ENCODE data around the gene GPR87. TPM values are rescaled to one million over a fixed set of nuclear protein-coding genes. Genes with fewer than 3 reads are reported as not detected.

Gene GPR87
- total RNA-seq, 2 experiments from 2014 or later, result not detected

DNA sequence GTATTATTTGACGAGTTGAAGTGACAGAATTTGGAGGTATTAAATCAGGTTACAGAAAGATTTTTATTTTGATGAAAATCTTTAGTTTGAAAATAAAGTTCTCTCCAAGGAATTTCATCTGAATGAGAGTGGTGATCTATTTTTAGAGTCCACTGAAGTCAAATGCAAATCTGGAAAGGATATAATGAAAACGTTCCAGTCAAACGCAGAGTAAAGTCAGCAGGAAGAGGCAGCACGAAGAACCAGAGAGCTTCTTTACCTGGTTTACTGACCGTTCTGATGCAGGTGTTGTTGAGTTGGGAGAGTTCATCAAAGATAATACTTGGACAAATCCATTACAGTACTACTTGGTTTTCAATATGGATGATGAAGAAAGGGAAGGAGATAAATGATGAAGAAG lies 47.0 kb downstream of the GPR87 start:
- peaks cover 3% of the 10 kb centered on the region for H3K4me1 ChIP-seq (ENCODE audit: insufficient read depth, low read length)
- Mint-ChIP-seq H3K27ac (no peak overlapping the region), H3K4me1 (ENCODE audit: low read depth) (peaks cover 10% of the 10 kb centered on the region), H3K9me3 (peaks cover 2% of the 10 kb centered on the region), H3K36me3 (ENCODE audit: low read depth) (no peaks in the 10 kb centered on the region), H3K4me3 (no peak overlapping the region), H3K27me3 (no peaks in the 10 kb centered on the region)
- no peak overlapping the region for H3K4me3 ChIP-seq (ENCODE audit: low read length)
- no peaks in the 10 kb centered on the region for H3K36me3 ChIP-seq (ENCODE audit: insufficient read depth, low read length)
- intact Hi-C loops (cut with DNase I, micrococcal nuclease), result loop anchor here in 1 of 2 experiments (10.0 kb wide), 1 partner anchor 545 kb away; no protein-coding TSS in a partner anchor
- no peak overlapping the region for H3K27ac ChIP-seq (ENCODE audit: low read depth in 1 of 2, low read length in 2 of 2)
- H3K27me3 ChIP-seq (ENCODE audit: control insufficient read depth in 1 of 2, insufficient read depth in 2 of 2, low read length in 2 of 2), result no peaks in the 10 kb centered on the region
- ATAC-seq (ENCODE audit: poor library complexity) (no peak), DNase-seq (no peak)
- POLR2A ChIA-PET, result no interaction called here
- H3K9me3 ChIP-seq (ENCODE audit: control insufficient read depth in 1 of 2, insufficient read depth in 1 of 2, low read length in 2 of 2), result no peaks in the 10 kb centered on the region
- CTCF ChIA-PET, result no interaction called here
- TF ChIP-seq, protein P1, sequence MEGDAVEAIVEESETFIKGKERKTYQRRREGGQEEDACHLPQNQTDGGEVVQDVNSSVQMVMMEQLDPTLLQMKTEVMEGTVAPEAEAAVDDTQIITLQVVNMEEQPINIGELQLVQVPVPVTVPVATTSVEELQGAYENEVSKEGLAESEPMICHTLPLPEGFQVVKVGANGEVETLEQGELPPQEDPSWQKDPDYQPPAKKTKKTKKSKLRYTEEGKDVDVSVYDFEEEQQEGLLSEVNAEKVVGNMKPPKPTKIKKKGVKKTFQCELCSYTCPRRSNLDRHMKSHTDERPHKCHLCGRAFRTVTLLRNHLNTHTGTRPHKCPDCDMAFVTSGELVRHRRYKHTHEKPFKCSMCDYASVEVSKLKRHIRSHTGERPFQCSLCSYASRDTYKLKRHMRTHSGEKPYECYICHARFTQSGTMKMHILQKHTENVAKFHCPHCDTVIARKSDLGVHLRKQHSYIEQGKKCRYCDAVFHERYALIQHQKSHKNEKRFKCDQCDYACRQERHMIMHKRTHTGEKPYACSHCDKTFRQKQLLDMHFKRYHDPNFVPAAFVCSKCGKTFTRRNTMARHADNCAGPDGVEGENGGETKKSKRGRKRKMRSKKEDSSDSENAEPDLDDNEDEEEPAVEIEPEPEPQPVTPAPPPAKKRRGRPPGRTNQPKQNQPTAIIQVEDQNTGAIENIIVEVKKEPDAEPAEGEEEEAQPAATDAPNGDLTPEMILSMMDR (IDR thresholded peaks at IDR 0.05), result no peak

DNA sequence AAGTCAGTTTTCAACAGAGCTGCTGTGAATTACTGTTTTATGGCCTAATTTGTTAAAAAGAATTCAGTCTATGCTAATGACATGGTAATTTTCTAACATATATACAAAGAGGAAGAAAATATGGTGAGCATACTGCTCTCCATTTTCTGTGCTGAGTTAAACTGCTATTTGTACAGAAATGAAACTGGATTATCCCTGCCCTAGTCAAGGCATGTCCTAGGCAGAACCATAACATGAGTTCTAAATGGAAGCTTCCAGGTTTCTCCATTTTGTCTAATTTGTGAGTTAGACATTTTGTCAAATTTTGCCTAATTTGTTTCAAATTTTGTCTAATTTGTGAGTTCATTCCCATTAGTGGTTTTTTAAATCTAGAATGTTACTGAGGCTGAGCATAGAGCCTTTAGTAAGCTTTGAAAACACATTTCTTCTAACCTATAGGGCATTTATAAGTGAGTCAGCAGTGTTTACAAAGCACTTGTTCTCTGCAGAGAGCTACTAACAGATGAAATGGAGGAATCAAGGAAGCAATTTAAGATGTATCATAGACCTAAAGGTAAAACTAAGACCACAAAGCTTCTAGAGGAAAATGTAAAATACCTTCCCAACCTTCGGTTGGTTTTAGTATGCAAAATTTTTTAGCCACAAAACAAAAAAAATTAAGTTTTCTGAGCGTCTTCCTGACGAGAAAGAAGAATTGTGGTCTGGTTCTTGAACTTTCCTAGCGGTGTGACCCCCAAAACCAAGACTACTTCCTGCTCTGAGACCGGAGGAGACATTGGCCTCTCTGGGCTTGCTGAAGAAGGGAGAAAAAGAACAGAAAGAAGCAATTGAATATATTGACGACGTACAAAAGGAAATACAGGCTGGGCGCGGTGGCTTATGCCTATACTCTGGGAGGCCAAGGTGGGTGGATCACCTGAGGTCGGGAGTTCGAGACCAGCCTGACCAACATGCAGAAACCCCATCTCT lies 48.1 kb downstream of the GPR87 start:
- Mint-ChIP-seq H3K36me3 (ENCODE audit: low read depth) (no peaks in the 10 kb centered on the region), H3K27me3 (no peaks in the 10 kb centered on the region), H3K4me3 (peak overlapping the region; percentile 79), H3K27ac (peak overlapping the region; percentile 81), H3K9me3 (peaks cover 2% of the 10 kb centered on the region), H3K4me1 (ENCODE audit: low read depth) (peaks cover 9% of the 10 kb centered on the region)
- ChIA-PET CTCF (interaction anchor here (1.2 to 2.6 kb wide), 4 partner anchors 9 to 100 kb away, joined by 3 to 11 read pairs (median 4); partner anchors contain the start of gene P2RY14), POLR2A (interaction anchor here (0.6 to 1.1 kb wide), 5 partner anchors 10 to 126 kb away, joined by 3 to 4 read pairs (median 3); partner anchors contain the start of gene P2RY14)
- Histone ChIP-seq H3K4me3 (ENCODE audit: low read length) (no peak overlapping the region), H3K36me3 (ENCODE audit: insufficient read depth, low read length) (no peaks in the 10 kb centered on the region), H3K27me3 (ENCODE audit: control insufficient read depth in 1 of 2, insufficient read depth in 2 of 2, low read length in 2 of 2) (no peaks in the 10 kb centered on the region), H3K27ac (ENCODE audit: low read depth in 1 of 2, low read length in 2 of 2) (peak overlapping the region in 1 of 2 donors; percentile 35), H3K9me3 (ENCODE audit: control insufficient read depth in 1 of 2, insufficient read depth in 1 of 2, low read length in 2 of 2) (no peaks in the 10 kb centered on the region), H3K4me1 (ENCODE audit: insufficient read depth, low read length) (peaks cover 3% of the 10 kb centered on the region)
- peak; percentile 55 for ATAC-seq (ENCODE audit: poor library complexity)
- intact Hi-C loops (cut with DNase I, micrococcal nuclease), result no loop called here
- TF ChIP-seq, protein P1 (IDR thresholded peaks at IDR 0.05), result no peak
- DNase-seq, result peak in 4 of 14 experiments; percentile 26 to 67 (median 46)

DNA sequence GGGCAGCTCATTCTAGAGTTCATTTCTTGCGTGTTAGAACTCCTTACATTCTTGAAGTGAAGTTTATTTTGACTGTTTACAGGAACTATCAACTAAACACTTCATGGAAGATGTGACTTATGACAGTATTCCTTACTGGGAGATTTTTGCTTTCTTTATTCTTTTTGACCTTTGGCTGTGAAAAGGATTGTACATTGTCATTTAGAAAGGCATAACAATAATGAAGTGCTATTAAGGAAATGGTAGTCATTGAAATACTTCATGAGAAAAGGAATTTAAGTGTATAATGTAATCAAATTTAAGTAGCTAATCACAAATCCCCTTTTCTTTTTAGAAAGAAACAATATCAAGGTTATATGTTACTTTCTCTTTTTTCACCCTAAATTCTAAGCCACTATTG lies 49.6 kb downstream of the GPR87 start:
- peaks cover 3% of the 10 kb centered on the region for H3K4me1 ChIP-seq (ENCODE audit: insufficient read depth, low read length)
- H3K27me3 ChIP-seq (ENCODE audit: control insufficient read depth in 1 of 2, insufficient read depth in 2 of 2, low read length in 2 of 2), result no peaks in the 10 kb centered on the region
- H3K9me3 Mint-ChIP-seq, result peaks cover 2% of the 10 kb centered on the region
- DNase-seq (no peak), ATAC-seq (ENCODE audit: poor library complexity) (no peak)
- H3K9me3 ChIP-seq (ENCODE audit: control insufficient read depth in 1 of 2, insufficient read depth in 1 of 2, low read length in 2 of 2), result no peaks in the 10 kb centered on the region
- H3K36me3 Mint-ChIP-seq (ENCODE audit: low read depth), result no peaks in the 10 kb centered on the region
- intact Hi-C loops (cut with DNase I, micrococcal nuclease), result no loop called here
- H3K4me3 ChIP-seq (ENCODE audit: low read length), result no peak overlapping the region
- no peaks in the 10 kb centered on the region for H3K36me3 ChIP-seq (ENCODE audit: insufficient read depth, low read length)
- TF ChIP-seq, protein P1 (IDR thresholded peaks at IDR 0.05), result no peak
- ChIA-PET CTCF (interaction anchor here (1.1 to 2.6 kb wide), 3 partner anchors 12 to 99 kb away, joined by 3 to 11 read pairs (median 4); partner anchors contain the start of gene P2RY14), POLR2A (interaction anchor here (0.9 kb wide), 1 partner anchor 65 kb away, joined by 3 read pairs; no protein-coding TSS in a partner anchor)
- no peak overlapping the region for H3K27ac ChIP-seq (ENCODE audit: low read depth in 1 of 2, low read length in 2 of 2)
- no peaks in the 10 kb centered on the region for H3K27me3 Mint-ChIP-seq
- H3K4me1 Mint-ChIP-seq (ENCODE audit: low read depth), result peaks cover 9% of the 10 kb centered on the region
- no peak overlapping the region for H3K27ac Mint-ChIP-seq
- H3K4me3 Mint-ChIP-seq, result no peak overlapping the region

Measured in CD4-positive, alpha-beta T cell (primary cell).